ENCODE measurements around the gene EIF4G3.
"Not testable (repeated sequence)": the region's sequence is repeated elsewhere in the genome, so short reads cannot be mapped to it uniquely, and the experiment has no call there.

The EIF4G3 gene

DNA sequence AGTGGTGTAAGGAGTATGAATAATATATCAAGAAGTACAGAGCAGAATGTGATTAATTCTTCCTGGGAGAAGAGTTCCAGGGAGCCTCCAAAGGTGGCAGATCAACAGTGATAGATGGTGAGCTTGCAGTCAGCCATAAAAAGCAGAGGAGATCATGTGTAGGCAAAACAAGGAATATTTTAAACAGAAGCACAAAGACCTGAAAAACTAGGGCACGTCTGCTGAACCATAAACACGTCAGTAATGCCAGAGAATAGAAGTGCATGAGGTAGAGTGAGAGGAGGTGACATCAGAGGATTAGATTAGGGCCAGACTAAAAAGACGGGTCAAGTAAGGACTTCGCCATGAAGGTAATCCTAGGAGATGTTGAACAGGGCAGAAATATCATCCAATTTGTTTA, 151.8 kb downstream of the EIF4G3 start:
- DNase-seq, result no peak

- not testable (repeated sequence) for DNase-seq
Measured at GRCh38 chr1:21024136-21024896, 152.4 kb downstream of the EIF4G3 start.

- DNase-seq, result peak; percentile 77 to 93 (median 86)
Measured at GRCh38 chr1:21022279-21023040, 154.2 kb downstream of the EIF4G3 start.

- no peak for DNase-seq
Measured at GRCh38 chr1:21021311-21021710, 155.4 kb downstream of the EIF4G3 start.

DNA sequence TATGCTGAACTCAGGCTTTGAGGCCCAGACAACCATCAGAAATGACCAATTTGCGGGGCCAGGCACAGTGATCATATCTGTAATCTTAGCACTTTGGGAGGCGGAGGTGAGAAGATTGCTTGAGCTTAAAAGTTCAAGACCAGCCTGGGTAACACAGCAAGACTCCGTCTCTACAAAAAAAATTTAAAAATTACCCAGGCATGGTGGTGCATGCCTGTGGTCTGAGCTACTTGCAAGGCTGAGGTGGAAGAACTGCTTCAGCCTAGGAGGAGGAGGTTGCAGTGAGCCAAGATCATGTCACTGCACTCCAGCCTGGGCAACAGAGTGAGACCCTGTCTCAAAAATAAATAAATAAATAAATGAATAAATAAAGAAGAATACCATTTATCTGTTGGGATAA, 156.5 kb downstream of the EIF4G3 start:
- no peak for DNase-seq

- DNase-seq, result no peak
Measured at GRCh38 chr1:21018673-21019072, 158.0 kb downstream of the EIF4G3 start.

DNA sequence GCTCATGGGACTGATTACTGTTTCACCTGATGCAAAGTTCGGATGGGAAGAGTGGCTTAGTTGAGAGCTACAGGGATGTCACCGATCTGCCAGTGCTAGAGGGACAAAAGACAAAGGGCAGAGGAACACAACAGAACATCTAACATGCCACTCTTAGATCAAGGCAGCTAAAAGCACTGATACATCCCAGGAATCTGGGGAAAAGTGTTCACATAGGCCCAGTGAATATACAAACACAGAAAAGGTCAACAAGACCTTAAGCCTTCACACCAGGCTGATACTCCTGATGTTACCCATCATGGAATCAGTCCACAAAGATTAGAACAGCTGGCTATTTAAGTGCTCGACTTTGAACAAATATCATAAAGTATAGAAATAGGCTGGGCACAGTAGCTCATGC, 163.2 kb downstream of the EIF4G3 start:
- no peak for DNase-seq

DNA sequence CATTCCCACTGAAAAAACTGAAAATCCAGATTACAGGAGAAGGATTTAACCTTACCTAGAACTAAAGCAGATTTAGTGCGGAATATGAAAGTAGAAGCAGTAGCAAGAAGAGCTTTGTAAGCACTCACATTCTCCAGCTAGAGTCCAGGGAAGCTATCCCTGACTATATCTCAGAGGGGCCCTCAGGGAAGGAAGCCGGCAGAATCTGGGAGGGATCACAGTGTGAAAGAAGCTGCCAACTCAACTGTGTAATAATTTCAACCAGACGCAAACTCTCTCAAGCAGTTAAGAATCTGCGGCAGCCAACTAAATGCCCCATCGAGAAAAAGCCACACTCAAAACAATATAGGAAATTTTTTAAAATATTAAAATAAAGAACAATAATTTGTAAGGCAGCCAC, 163.8 kb downstream of the EIF4G3 start:
- no peak for DNase-seq

DNA sequence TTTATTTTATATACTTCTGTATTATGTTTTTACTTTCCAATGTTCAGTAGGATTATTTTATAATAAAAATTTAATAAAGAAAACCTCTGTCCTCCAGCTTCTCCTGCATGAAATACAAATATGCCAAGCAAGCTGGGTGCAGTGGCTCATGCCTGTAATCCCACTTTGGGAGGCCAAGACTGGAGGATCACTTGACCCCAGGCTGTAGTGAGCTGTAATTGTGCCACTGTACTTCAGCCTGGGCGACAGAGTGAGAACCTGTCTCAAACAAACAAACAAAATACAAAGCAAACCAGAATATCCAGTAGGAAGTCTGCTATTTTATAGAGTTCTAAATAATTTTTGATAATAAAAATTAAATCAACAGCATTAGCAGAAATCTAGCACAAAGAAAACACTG, 168.8 kb downstream of the EIF4G3 start:
- DNase-seq, result no peak

DNA sequence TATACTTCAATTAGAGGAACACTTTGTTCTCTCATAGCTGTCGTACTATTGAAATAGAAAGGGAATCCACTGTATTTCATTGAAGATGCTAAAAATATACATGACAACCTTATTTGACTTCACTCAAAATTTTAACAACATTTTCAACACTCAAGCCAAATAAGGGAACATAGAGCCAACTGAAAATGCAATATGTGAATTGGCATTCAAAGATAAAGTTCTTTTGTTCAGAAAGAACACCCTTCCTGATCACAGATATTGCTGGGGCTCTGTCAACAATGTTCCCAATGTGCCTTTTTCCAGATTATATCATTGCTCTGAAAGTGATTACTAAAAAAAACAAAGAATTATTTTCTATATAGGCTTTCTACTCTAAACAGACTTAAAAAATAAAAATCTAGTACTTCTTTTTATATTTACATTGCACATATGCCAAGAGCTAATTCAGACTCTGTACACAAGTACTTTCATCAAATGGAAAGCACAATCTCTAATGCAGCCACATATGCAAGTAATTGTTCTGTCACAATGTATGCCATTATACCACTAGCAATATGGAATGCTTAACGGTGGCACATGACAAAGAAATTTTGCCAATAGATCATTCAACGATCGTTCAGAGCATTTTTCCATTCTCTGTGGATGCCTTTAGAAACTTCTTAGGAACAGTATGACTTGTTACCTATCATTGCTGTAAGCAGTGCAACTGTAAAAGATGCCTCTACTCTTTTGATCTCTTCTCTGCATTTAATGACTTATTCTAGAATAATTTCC, 171.0 kb downstream of the EIF4G3 start:
- DNase-seq, result no peak

- DNase-seq, result no peak
Measured at GRCh38 chr1:21003281-21004045, 173.2 kb downstream of the EIF4G3 start.

DNA sequence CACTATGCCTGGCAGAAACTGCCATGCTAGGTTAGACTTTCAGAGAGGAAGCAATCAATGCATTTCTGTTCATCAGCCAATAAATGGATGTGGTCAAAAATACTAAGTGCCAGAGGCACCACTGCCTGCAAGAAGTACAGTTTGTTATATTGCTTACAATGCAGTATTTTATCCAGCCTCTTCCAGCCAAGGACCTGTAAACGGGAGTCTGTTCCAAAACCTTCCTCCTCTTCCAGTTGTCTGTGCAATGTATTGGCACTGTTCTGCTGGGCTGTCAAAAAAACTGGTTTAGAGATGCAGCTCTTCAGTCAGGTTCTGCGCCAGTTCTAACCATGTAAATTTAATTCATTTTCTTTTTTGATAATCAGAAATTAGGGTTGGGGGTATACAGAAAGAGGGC, 175.7 kb downstream of the EIF4G3 start:
- DNase-seq, result no peak

DNA sequence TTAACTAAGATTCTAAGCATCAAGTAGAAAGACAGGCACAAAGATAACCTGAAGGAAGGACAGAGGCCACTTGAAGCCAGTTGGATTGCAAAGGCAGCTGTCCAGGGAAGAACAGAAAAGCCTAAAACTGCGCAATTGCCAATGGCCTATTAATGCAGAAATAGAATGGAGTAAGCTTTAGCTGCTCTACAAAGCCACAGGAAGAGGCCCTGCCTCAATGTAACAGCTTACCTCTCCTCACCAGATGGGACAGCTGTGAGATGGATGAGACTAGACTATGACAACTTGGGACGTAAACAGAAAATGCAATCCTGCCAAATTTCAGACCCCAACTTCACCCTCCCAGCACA, 176.5 kb downstream of the EIF4G3 start:
- no peak for DNase-seq

GRCh38 chr1:20999525-21000244, 177.0 kb downstream of the EIF4G3 start:
- no peak for DNase-seq

- DNase-seq, result peak in 2 of 4 experiments; percentile 76 to 78
Measured at GRCh38 chr1:20998826-20999225, 177.9 kb downstream of the EIF4G3 start.

DNA sequence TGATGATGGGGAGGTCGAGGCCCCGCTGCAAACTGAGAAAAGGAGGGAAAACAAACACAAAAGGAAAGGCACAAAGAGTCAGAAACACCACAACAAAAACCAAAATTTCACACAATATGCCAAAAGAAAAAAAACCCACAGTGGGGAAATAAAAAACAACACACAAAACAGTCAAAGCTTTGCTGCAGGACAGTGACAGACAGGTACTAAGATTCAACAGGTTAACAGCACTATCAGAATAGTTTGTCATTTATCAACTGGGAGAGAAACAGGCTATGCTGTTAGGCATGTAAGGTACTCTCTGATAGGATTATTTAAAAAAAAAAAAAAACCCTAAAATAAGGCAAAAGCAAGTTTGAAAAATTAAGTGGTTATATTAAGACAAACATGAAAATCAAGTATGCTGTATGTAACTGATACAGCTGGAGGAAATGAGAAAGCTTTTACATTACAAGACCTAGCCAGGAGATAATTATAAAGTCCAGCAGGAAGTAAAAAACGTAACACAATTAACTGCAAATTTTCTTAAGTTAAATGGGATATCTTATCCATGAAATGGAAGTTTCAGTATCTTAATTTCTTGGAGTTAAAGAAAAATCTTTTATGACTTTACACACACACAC, 179.0 kb downstream of the EIF4G3 start:
- DNase-seq, result no peak

GRCh38 chr1:20996554-20996953, 180.1 kb downstream of the EIF4G3 start:
- peak in 1 of 4 experiments; percentile 5 for DNase-seq

DNA sequence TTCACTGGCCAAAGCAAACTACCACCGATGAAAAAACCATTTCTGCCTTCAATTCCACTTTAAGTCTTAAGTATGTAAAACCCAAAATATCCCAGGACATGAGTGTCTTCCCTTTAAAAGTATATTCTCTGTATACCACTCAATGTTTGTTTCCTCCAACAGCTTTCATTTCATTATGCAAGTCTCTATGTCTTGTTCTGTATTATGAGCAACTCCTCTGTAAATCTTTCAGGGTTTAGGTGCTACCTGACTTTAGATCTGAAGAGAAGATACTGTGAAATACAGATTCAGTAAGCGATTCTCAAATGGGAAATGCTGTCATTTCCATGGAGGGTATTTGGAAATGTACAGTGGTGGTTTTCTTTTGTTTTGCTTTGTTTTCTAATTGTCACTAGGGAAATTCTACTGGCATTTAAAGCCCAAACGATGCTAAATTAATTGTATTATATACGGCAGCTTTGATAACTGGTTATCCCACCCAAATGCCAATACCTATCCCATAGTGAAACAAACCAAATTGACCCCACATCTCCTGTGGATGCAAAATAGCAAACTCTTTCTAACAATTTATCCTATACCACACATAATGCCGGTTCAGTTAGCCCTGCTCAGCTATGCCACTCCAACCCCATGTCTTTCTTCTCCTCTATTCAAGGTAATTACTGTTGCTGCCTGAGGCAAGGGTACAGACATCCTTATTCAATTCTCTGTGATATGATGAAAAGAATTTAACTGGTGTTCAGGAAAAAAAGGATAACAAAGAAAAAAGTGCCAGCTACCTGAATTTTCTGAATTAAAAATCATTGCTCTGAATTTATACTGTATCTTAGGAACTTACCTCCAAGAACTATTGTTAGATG, 182.8 kb downstream of the EIF4G3 start:
- DNase-seq, result peak in 1 of 4 experiments; percentile 18

DNA sequence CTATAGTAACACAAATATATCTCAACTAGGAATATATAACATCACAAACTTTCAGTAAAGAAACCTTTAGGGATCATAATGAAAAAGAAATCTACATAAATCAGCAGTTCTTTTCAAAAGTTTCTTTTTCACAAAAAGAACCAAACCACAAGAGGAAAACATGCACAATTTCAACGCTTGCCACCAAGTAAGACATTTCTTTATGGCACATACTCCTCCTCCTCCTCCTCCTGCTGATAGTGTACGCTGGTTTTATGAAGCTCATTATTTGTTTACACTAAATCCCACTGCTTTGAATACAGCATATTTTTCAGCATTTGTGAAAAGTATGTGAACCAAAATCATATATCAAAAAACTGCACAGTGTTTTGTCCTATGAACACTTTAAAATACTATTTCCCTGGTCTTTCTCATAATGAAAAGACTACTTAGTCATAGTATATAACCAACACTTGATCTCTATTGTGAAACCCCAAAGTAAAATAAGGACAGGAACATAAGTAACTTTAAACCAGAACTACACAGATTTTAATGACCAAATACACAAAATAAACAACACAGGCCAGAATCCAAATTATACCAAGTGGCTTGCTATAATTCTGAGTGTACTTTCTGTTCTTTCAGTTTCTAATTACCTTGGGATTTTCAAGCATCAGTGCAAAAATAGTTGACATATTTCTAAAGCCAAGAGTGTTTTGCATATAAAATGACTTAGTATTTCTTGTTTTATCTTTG, 184.2 kb downstream of the EIF4G3 start:
- DNase-seq, result peak in 3 of 4 experiments; percentile 8 to 56 (median 54)

- no peak for DNase-seq
Measured at GRCh38 chr1:20988943-20989342, 187.8 kb downstream of the EIF4G3 start.
